HUES6 (cell line): Measurements from ENCODE around the gene APP.
"Not testable (repeated sequence)": the region's sequence is repeated elsewhere in the genome, so short reads cannot be mapped to it uniquely, and the experiment has no call there.

Source experiments
- H3K27ac ChIP-seq: 2 replicates; pipeline ENCODE4 v1.7.0; 2013; ENCODE audit warnings: low read depth, mild to moderate bottlenecking, low read length, inconsistent platforms
- H3K27me3 ChIP-seq: 2 replicates; pipeline ENCODE4 v1.6.1; 2013; ENCODE audit warnings: low read length; ENCODE audit not compliant: control insufficient read depth, insufficient read depth
- H3K36me3 ChIP-seq: 2 replicates; pipeline ENCODE4 v1.6.1; 2013; ENCODE audit warnings: low read length; ENCODE audit not compliant: control insufficient read depth, insufficient read depth
- H3K4me1 ChIP-seq: 2 replicates; pipeline ENCODE4 v1.6.1; 2013; ENCODE audit warnings: low read length; ENCODE audit not compliant: control insufficient read depth, insufficient read depth
- H3K4me3 ChIP-seq: 2 replicates; pipeline ENCODE4 v1.5.1; 2013; ENCODE audit warnings: low read depth, low read length
- H3K9ac ChIP-seq: one replicate; pipeline ENCODE4 v1.6.1; 2013; ENCODE audit warnings: mild to moderate bottlenecking, low read length
- H3K9me3 ChIP-seq: 2 replicates; pipeline ENCODE4 v1.6.1; 2013; ENCODE audit warnings: low read depth, low read length; ENCODE audit not compliant: control insufficient read depth, insufficient read depth

Gene APP

GRCh38 chr21:26085127-26085526, 85.4 kb downstream of the APP start:
- Histone ChIP-seq H3K36me3 (peaks cover 53% of the 10 kb centered on the region), H3K4me1 (peaks cover 31% of the 10 kb centered on the region), H3K9ac (no peak overlapping the region), H3K27ac (no peak overlapping the region), H3K9me3 (peaks cover 2% of the 10 kb centered on the region; the same call in 1 of the 2 replicates), H3K4me3 (no peak overlapping the region), H3K27me3 (no peaks in the 10 kb centered on the region)

DNA sequence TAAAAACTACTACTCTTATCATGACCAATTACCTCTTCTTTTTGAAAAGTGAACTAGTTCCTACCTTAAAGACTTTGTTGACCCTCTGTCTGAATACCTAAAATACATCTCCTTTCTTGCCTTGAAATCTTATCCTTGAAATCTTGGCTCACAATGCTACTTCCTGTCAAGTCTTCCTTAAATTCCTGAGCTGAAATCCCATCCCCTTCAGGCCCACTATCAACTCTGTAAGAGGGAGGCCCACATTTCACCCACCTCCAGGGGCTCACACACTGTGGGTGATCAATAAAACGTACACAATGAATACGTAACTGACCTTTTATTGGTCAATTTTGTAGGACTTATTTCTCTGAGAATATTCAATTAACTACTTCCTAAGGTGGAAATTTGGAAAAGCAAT, 88.0 kb downstream of the APP start:
- Histone ChIP-seq H3K27me3 (no peaks in the 10 kb centered on the region), H3K27ac (peak overlapping the region; percentile 81), H3K4me3 (peak overlapping the region; percentile 33; the same call in 1 of the 2 replicates), H3K9ac (peak overlapping the region; percentile 40), H3K9me3 (peaks cover 2% of the 10 kb centered on the region; the same call in 1 of the 2 replicates), H3K4me1 (peaks cover 42% of the 10 kb centered on the region), H3K36me3 (peaks cover 35% of the 10 kb centered on the region)

GRCh38 chr21:26081175-26081760, 89.3 kb downstream of the APP start:
- Histone ChIP-seq H3K9ac (peak overlapping the region; percentile 76), H3K4me3 (peak overlapping the region; percentile 28; the same call in 1 of the 2 replicates), H3K36me3 (peaks cover 22% of the 10 kb centered on the region), H3K4me1 (peaks cover 51% of the 10 kb centered on the region), H3K27ac (peak overlapping the region; percentile 98)
- H3K9me3 ChIP-seq, H3K27me3 ChIP-seq: not testable (repeated sequence)

DNA sequence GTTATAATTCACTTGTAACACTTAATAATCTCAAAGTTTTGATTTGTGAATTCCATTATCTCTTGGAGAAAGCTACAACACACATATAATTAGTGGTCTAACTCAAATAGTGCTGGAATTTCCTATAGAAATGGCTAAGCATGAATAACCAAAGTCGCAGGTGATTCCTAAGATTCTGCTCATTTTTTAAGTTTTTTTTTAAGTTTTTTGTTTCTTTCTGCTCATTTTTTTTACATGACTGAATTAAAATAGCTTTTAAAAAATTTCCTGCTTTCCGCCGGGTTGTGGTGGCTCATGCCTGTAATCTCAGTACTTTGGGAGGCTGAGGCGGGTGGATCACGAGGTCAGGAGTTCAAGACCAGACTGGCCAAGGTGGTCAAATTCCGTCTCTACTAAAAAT, 90.4 kb downstream of the APP start:
- H3K4me1 ChIP-seq: peaks cover 57% of the 10 kb centered on the region
- peak overlapping the region; percentile 85 for H3K27ac ChIP-seq
- H3K9me3 ChIP-seq: peaks cover 2% of the 10 kb centered on the region; the same call in 1 of the 2 replicates
- H3K27me3 ChIP-seq: no peaks in the 10 kb centered on the region
- peaks cover 12% of the 10 kb centered on the region for H3K36me3 ChIP-seq
- H3K4me3 ChIP-seq: no peak overlapping the region
- H3K9ac ChIP-seq: peak overlapping the region; percentile 71

- Histone ChIP-seq H3K36me3 (peaks cover 5% of the 10 kb centered on the region; the same call in 1 of the 2 replicates), H3K9ac (no peak overlapping the region), H3K27me3 (no peaks in the 10 kb centered on the region), H3K4me3 (no peak overlapping the region), H3K4me1 (peaks cover 63% of the 10 kb centered on the region), H3K27ac (peak overlapping the region; percentile 85; the same call in 1 of the 2 replicates), H3K9me3 (no peaks in the 10 kb centered on the region)
Observed at GRCh38 chr21:26079366-26079765, 91.2 kb downstream of the APP start.

- peaks cover 5% of the 10 kb centered on the region; the same call in 1 of the 2 replicates for H3K36me3 ChIP-seq
- H3K9me3 ChIP-seq: no peaks in the 10 kb centered on the region
- peaks cover 61% of the 10 kb centered on the region for H3K4me1 ChIP-seq
- H3K4me3 ChIP-seq: no peak overlapping the region
- no peaks in the 10 kb centered on the region for H3K27me3 ChIP-seq
- H3K27ac ChIP-seq: no peak overlapping the region
- no peak overlapping the region for H3K9ac ChIP-seq
Observed at GRCh38 chr21:26077521-26077920, 93.0 kb downstream of the APP start.

DNA sequence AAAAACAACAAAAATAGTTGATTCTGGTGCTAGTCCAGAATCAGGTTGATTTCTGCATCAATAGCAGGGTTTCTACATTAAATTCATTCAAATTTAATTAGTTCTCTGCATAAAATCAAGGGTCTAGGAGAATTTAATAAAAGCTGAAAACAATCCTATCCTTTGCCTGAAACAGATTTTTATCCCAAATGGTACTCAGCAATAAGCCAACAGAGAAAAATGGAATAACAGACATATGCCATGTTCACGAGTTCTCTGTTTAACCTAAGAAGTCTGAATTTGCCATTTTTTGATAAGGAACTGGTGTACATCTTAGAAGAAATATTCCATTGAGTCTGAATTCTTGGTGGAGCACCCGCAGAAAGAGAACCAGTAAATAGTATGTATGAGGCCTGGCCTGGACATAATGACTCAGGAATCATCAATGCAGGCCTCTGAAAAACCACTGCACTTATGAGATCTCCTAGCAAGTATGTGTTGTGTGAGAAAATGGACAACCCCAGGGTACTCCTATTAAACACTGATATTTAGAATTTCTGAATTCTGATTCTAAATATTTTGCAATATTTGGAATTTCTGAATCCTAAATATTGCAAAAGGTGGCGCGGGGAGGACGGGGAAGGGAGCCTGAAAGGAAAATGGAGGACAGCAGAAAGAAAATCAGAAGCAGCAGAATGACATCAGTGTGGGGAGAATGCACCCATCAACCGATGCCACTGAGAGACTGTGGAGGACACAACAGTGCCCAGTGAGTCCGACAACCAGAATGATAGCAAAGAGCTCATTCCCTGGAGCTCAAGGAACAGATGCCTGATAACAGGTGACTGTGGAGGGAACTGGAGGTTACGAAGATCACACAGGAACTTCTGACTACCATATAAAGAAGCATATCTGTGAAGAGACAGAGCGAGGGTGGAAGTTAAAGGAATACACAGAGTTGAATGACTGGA, 97.6 kb downstream of the APP start:
- H3K4me3 ChIP-seq: no peak overlapping the region
- H3K4me1 ChIP-seq: peaks cover 81% of the 10 kb centered on the region
- H3K9ac ChIP-seq: no peak overlapping the region
- H3K27me3 ChIP-seq: no peaks in the 10 kb centered on the region
- H3K9me3 ChIP-seq: no peaks in the 10 kb centered on the region
- H3K27ac ChIP-seq: no peak overlapping the region
- H3K36me3 ChIP-seq: no peaks in the 10 kb centered on the region

GRCh38 chr21:26070822-26071425, 99.6 kb downstream of the APP start:
- Histone ChIP-seq H3K27ac (peak overlapping the region; percentile 60), H3K9me3 (no peaks in the 10 kb centered on the region), H3K36me3 (no peaks in the 10 kb centered on the region), H3K4me3 (no peak overlapping the region), H3K9ac (no peak overlapping the region), H3K27me3 (no peaks in the 10 kb centered on the region), H3K4me1 (peaks cover 80% of the 10 kb centered on the region)

GRCh38 chr21:26070121-26070520, 100.4 kb downstream of the APP start:
- no peaks in the 10 kb centered on the region for H3K36me3 ChIP-seq
- no peak overlapping the region for H3K4me3 ChIP-seq
- H3K4me1 ChIP-seq: peaks cover 82% of the 10 kb centered on the region
- no peak overlapping the region for H3K9ac ChIP-seq
- H3K27me3 ChIP-seq: no peaks in the 10 kb centered on the region
- H3K9me3 ChIP-seq: no peaks in the 10 kb centered on the region
- H3K27ac ChIP-seq: no peak overlapping the region

- 0 out of 2 replicates have a peak overlapping the region, but pooled peaks have one; percentile 10 for H3K27ac ChIP-seq
- H3K36me3 ChIP-seq: no peaks in the 10 kb centered on the region
- no peak overlapping the region for H3K4me3 ChIP-seq
- peaks cover 76% of the 10 kb centered on the region for H3K4me1 ChIP-seq
- H3K27me3 ChIP-seq: no peaks in the 10 kb centered on the region
- H3K9ac ChIP-seq: no peak overlapping the region
- no peaks in the 10 kb centered on the region for H3K9me3 ChIP-seq
Observed at GRCh38 chr21:26068776-26069175, 101.8 kb downstream of the APP start.
